HL-60 (cell line): ENCODE results near the gene SETBP1.

ENCODE experiments used
- GABPA ChIP-seq: IDR thresholded peaks from 2 replicates; pipeline ENCODE4 v1.6.1; 2012; ENCODE audit warnings: low read depth
- POLR2AphosphoS5 ChIP-seq: IDR thresholded peaks from 2 replicates; pipeline ENCODE4 v1.6.1; 2012; ENCODE audit warnings: low read depth
- SPI1 ChIP-seq: IDR thresholded peaks from 2 replicates; pipeline ENCODE4 v1.6.1; 2012; ENCODE audit warnings: low read depth, mild to moderate bottlenecking, borderline replicate concordance
- TF ChIP-seq, protein P1 (sequence below): IDR thresholded peaks from one replicate; pipeline ENCODE4 v1.5.1; 2011; ENCODE audit warnings: low read length, control low read depth, inconsistent platforms; ENCODE audit not compliant: insufficient read depth
- TF ChIP-seq, protein P2 (sequence below): IDR thresholded peaks from 2 replicates; pipeline ENCODE4 v1.6.1; 2012; ENCODE audit warnings: low read depth; ENCODE audit not compliant: insufficient replicate concordance

GRCh38 chr18:44981121-44981520 is 300.4 kb downstream of the SETBP1 start:
- TF ChIP-seq, protein P1, sequence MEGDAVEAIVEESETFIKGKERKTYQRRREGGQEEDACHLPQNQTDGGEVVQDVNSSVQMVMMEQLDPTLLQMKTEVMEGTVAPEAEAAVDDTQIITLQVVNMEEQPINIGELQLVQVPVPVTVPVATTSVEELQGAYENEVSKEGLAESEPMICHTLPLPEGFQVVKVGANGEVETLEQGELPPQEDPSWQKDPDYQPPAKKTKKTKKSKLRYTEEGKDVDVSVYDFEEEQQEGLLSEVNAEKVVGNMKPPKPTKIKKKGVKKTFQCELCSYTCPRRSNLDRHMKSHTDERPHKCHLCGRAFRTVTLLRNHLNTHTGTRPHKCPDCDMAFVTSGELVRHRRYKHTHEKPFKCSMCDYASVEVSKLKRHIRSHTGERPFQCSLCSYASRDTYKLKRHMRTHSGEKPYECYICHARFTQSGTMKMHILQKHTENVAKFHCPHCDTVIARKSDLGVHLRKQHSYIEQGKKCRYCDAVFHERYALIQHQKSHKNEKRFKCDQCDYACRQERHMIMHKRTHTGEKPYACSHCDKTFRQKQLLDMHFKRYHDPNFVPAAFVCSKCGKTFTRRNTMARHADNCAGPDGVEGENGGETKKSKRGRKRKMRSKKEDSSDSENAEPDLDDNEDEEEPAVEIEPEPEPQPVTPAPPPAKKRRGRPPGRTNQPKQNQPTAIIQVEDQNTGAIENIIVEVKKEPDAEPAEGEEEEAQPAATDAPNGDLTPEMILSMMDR, result no peak
- TF ChIP-seq POLR2AphosphoS5 (no peak), GABPA (no peak), SPI1 (no peak)
- TF ChIP-seq, protein P2, sequence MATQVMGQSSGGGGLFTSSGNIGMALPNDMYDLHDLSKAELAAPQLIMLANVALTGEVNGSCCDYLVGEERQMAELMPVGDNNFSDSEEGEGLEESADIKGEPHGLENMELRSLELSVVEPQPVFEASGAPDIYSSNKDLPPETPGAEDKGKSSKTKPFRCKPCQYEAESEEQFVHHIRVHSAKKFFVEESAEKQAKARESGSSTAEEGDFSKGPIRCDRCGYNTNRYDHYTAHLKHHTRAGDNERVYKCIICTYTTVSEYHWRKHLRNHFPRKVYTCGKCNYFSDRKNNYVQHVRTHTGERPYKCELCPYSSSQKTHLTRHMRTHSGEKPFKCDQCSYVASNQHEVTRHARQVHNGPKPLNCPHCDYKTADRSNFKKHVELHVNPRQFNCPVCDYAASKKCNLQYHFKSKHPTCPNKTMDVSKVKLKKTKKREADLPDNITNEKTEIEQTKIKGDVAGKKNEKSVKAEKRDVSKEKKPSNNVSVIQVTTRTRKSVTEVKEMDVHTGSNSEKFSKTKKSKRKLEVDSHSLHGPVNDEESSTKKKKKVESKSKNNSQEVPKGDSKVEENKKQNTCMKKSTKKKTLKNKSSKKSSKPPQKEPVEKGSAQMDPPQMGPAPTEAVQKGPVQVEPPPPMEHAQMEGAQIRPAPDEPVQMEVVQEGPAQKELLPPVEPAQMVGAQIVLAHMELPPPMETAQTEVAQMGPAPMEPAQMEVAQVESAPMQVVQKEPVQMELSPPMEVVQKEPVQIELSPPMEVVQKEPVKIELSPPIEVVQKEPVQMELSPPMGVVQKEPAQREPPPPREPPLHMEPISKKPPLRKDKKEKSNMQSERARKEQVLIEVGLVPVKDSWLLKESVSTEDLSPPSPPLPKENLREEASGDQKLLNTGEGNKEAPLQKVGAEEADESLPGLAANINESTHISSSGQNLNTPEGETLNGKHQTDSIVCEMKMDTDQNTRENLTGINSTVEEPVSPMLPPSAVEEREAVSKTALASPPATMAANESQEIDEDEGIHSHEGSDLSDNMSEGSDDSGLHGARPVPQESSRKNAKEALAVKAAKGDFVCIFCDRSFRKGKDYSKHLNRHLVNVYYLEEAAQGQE, result no peak
